HFFc6 (cell line): Measurements from ENCODE around the gene VPS4A. TPM values are rescaled to one million over a fixed set of nuclear protein-coding genes. Genes with fewer than 3 reads are reported as not detected.
A peak's percentile ranks its signal among the peaks of the same experiment; 100 is the strongest.

Experiments
- DNase-seq: peaks from one replicate; pipeline ENCODE4 v3.0.0-alpha.2; 2018
- H3K27ac Mint-ChIP-seq: 2 replicates; pipeline ENCODE4 v1.8.0; 2020; ENCODE audit warnings: mild to moderate bottlenecking, mixed read lengths
- H3K27me3 Mint-ChIP-seq: 2 replicates; pipeline ENCODE4 v1.8.0; 2021; ENCODE audit warnings: mild to moderate bottlenecking, moderate library complexity, mixed read lengths; ENCODE audit not compliant: insufficient read depth
- H3K36me3 Mint-ChIP-seq: 2 replicates; pipeline ENCODE4 v1.8.0; 2021; ENCODE audit warnings: low read depth, mixed read lengths
- H3K4me1 Mint-ChIP-seq: 2 replicates; pipeline ENCODE4 v1.8.0; 2020; ENCODE audit warnings: low read depth, mixed read lengths
- H3K4me3 Mint-ChIP-seq: 2 replicates; pipeline ENCODE4 v1.8.0; 2020; ENCODE audit warnings: mild to moderate bottlenecking, moderate library complexity, mixed read lengths
- H3K9me3 Mint-ChIP-seq: 2 replicates; pipeline ENCODE4 v1.8.0; 2020; ENCODE audit warnings: mild to moderate bottlenecking, mixed read lengths
- total RNA-seq, 6 experiments: library from RNA; stranded (reverse); fragmentation: NEBNext Ultra II Directional; extraction: Animal tissue kit (Norgen Biotek cat#: 25700); gene quantifications; 2 replicates in 1 of 6; 3 replicates in 5 of 6; pipeline ENCODE4 v1.2.3, GENCODE V29; 2021
- TF ChIP-seq, protein P1 (sequence below): fragments of 200-600 bp; sonication (generic); IDR thresholded peaks from 2 replicates; pipeline ENCODE4 v1.5.0; 2021; ENCODE audit warnings: antibody characterized with exemption, mild to moderate bottlenecking

Gene VPS4A
- total RNA-seq, 6 experiments from 2014 or later: 33.2 to 39.8 (median 36.7) TPM

- Mint-ChIP-seq H3K36me3 (peaks cover 31% of the 10 kb centered on the region), H3K4me1 (peaks cover 29% of the 10 kb centered on the region), H3K27ac (peak overlapping the region; percentile 94), H3K4me3 (peak overlapping the region; percentile 97), H3K27me3 (peaks cover 2% of the 10 kb centered on the region; the same call in 1 of the 2 replicates), H3K9me3 (no peaks in the 10 kb centered on the region)
- TF ChIP-seq, protein P1, sequence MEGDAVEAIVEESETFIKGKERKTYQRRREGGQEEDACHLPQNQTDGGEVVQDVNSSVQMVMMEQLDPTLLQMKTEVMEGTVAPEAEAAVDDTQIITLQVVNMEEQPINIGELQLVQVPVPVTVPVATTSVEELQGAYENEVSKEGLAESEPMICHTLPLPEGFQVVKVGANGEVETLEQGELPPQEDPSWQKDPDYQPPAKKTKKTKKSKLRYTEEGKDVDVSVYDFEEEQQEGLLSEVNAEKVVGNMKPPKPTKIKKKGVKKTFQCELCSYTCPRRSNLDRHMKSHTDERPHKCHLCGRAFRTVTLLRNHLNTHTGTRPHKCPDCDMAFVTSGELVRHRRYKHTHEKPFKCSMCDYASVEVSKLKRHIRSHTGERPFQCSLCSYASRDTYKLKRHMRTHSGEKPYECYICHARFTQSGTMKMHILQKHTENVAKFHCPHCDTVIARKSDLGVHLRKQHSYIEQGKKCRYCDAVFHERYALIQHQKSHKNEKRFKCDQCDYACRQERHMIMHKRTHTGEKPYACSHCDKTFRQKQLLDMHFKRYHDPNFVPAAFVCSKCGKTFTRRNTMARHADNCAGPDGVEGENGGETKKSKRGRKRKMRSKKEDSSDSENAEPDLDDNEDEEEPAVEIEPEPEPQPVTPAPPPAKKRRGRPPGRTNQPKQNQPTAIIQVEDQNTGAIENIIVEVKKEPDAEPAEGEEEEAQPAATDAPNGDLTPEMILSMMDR: no peak
- peak; percentile 51 for DNase-seq
These were observed 27.6 kb downstream of the VPS4A start for GRCh38 chr16:69338557-69339288.

GRCh38 chr16:69339289-69340094 lies 28.3 kb downstream of the VPS4A start, which contains the start of the genes COG8 and NIP7:
TSS of gene COG8 (minus strand) at chr16:69339564. CDS start at chr16:69339552, 12 bp downstream.
TSS of gene NIP7 (plus strand) at chr16:69339772. CDS start at chr16:69339830, 58 bp downstream.
- peak within 1 kb of the TSS; percentile 94 for H3K27ac Mint-ChIP-seq
- no peaks in the 10 kb centered on the region for H3K9me3 Mint-ChIP-seq
- H3K27me3 Mint-ChIP-seq: peaks cover 2% of the 10 kb centered on the region; the same call in 1 of the 2 replicates
- peak; percentile 99 for DNase-seq
- H3K36me3 Mint-ChIP-seq: peaks cover 31% of the 10 kb centered on the region
- TF ChIP-seq, protein P1: peak; percentile 93
- H3K4me1 Mint-ChIP-seq: peaks cover 29% of the 10 kb centered on the region
- H3K4me3 Mint-ChIP-seq: peak within 1 kb of the TSS; percentile 97

- Mint-ChIP-seq H3K4me3 (peak overlapping the region; percentile 97), H3K9me3 (no peaks in the 10 kb centered on the region), H3K27ac (peak overlapping the region; percentile 94), H3K36me3 (peaks cover 31% of the 10 kb centered on the region), H3K4me1 (peaks cover 29% of the 10 kb centered on the region), H3K27me3 (peaks cover 2% of the 10 kb centered on the region; the same call in 1 of the 2 replicates)
- no peak for DNase-seq
- TF ChIP-seq, protein P1: no peak
These were observed 29.0 kb downstream of the VPS4A start for GRCh38 chr16:69340095-69340644.

GRCh38 chr16:69344171-69344570 lies 33.0 kb downstream of the VPS4A start:
- TF ChIP-seq, protein P1: no peak
- Mint-ChIP-seq H3K27me3 (no peaks in the 10 kb centered on the region; the same call in 1 of the 2 replicates), H3K36me3 (peaks cover 20% of the 10 kb centered on the region), H3K4me1 (peaks cover 23% of the 10 kb centered on the region), H3K4me3 (no peak overlapping the region), H3K27ac (no peak overlapping the region), H3K9me3 (no peaks in the 10 kb centered on the region)
- DNase-seq: no peak

- H3K4me1 Mint-ChIP-seq: peaks cover 14% of the 10 kb centered on the region
- H3K27ac Mint-ChIP-seq: no peak overlapping the region; the same call in 1 of the 2 replicates
- DNase-seq: no peak
- H3K4me3 Mint-ChIP-seq: no peak overlapping the region
- no peaks in the 10 kb centered on the region for H3K9me3 Mint-ChIP-seq
- H3K27me3 Mint-ChIP-seq: no peaks in the 10 kb centered on the region; the same call in 1 of the 2 replicates
- H3K36me3 Mint-ChIP-seq: peaks cover 9% of the 10 kb centered on the region; the same call in 1 of the 2 replicates
- TF ChIP-seq, protein P1: no peak
These were observed 34.8 kb downstream of the VPS4A start for GRCh38 chr16:69345923-69346322.
